NCI-H187 treated with DMSO at 0.1 percent for 48 hours (cell line): ENCODE measurements around the gene TXNL4B.
"Not testable (repeated sequence)": the region's sequence is repeated elsewhere in the genome, so short reads cannot be mapped to it uniquely, and the experiment has no call there.

Experiments
- DNase-seq: peaks from one replicate; lab custom pipeline; 2025; lab: John Stamatoyannopoulos, UW

Gene TXNL4B

GRCh38 chr16:72112452-72112792 is 19.0 kb upstream of the TXNL4B start:
- no peak for DNase-seq

GRCh38 chr16:72111657-72112451 is 18.4 kb upstream of the TXNL4B start:
- no peak for DNase-seq

- DNase-seq, result no peak
These were observed 17.5 kb upstream of the TXNL4B start for GRCh38 chr16:72110662-72111615.

- no peak for DNase-seq
These were observed 16.6 kb upstream of the TXNL4B start for GRCh38 chr16:72109966-72110530.

GRCh38 chr16:72109300-72109699 is 15.9 kb upstream of the TXNL4B start:
- no peak for DNase-seq

GRCh38 chr16:72108353-72109102 is 15.1 kb upstream of the TXNL4B start:
- no peak for DNase-seq

GRCh38 chr16:72107371-72107770 is 14.0 kb upstream of the TXNL4B start:
- DNase-seq, result no peak

- no peak for DNase-seq
These were observed 12.6 kb upstream of the TXNL4B start for GRCh38 chr16:72105978-72106377.

- no peak for DNase-seq
These were observed 11.5 kb upstream of the TXNL4B start for GRCh38 chr16:72104905-72105304.

GRCh38 chr16:72101195-72101594 is 7.8 kb upstream of the TXNL4B start:
- no peak for DNase-seq

- DNase-seq, result no peak
These were observed 6.0 kb upstream of the TXNL4B start for GRCh38 chr16:72099377-72099818.

- no peak for DNase-seq
These were observed 5.5 kb upstream of the TXNL4B start for GRCh38 chr16:72098936-72099335.

- DNase-seq, result no peak
These were observed 818 bp upstream of the TXNL4B start for GRCh38 chr16:72094266-72094610.

- no peak for DNase-seq
These were observed 480 bp downstream of the TXNL4B start for GRCh38 chr16:72092832-72093447.

GRCh38 chr16:72091217-72091616 is 2.2 kb downstream of the TXNL4B start:
- DNase-seq, result no peak

- no peak for DNase-seq
These were observed 8.4 kb downstream of the TXNL4B start for GRCh38 chr16:72085002-72085401.

GRCh38 chr16:72084445-72084844 is 9.0 kb downstream of the TXNL4B start:
- DNase-seq, result no peak

GRCh38 chr16:72083778-72084404 is 9.5 kb downstream of the TXNL4B start:
- no peak for DNase-seq

GRCh38 chr16:72076991-72077706 is 16.3 kb downstream of the TXNL4B start:
- DNase-seq, result not testable (repeated sequence)

GRCh38 chr16:72075067-72075466 is 18.4 kb downstream of the TXNL4B start:
- DNase-seq, result not testable (repeated sequence)
